ENCODE measurements around the gene SPATA25. TPM values are rescaled to one million over a fixed set of nuclear protein-coding genes. Genes with fewer than 3 reads are reported as not detected.

SPATA25 gene
- polyA plus RNA-seq, 1 donor (not counting 4 experiments of a cell fraction or from before 2014, with no cell fraction given) = not detected

GRCh38 chr20:45921337-45922189, 34.1 kb upstream of the SPATA25 start:
- FAIRE-seq = no peak

GRCh38 chr20:45920462-45921336, 33.3 kb upstream of the SPATA25 start:
- Histone ChIP-seq H3K36me3 (ENCODE audit: control insufficient read depth in 2 of 2, extremely low read depth in 1 of 2, insufficient read depth in 2 of 2, low read length in 2 of 2) (no peaks in the 10 kb centered on the region), H3K9me1 (ENCODE audit: control insufficient read depth, extremely low read depth, insufficient read depth, low read length) (no peaks in the 10 kb centered on the region), H4K20me1 (ENCODE audit: control insufficient read depth, extremely low read depth, insufficient read depth, low read length) (no peaks in the 10 kb centered on the region), H3K4me3 (ENCODE audit: control insufficient read depth in 2 of 3, extremely low read depth in 1 of 3, insufficient read depth in 2 of 3, low read depth in 1 of 3, low read length in 3 of 3) (no peak overlapping the region), H3K79me2 (ENCODE audit: control insufficient read depth, insufficient read depth, low read length) (no peaks in the 10 kb centered on the region), H3K4me2 (ENCODE audit: control insufficient read depth, extremely low read depth, insufficient read depth, low read depth, low read length) (no peak overlapping the region), H3K27ac (ENCODE audit: control insufficient read depth, insufficient read depth, low read length) (no peak overlapping the region), H3K9me3 (ENCODE audit: control insufficient read depth, low read depth, low read length) (no peaks in the 10 kb centered on the region), H2AFZ (ENCODE audit: control insufficient read depth, low read length) (no peak overlapping the region), H3K4me1 (ENCODE audit: control insufficient read depth, extremely low read depth, insufficient read depth, low read length) (no peaks in the 10 kb centered on the region), H3K27me3 (ENCODE audit: control insufficient read depth, extremely low read depth, insufficient read depth, low read length) (peaks cover 2% of the 10 kb centered on the region), H3K9ac (ENCODE audit: control insufficient read depth, extremely low read depth, insufficient read depth, low read length) (no peak overlapping the region)
- TF ChIP-seq EZH2 (IDR thresholded peaks at IDR 0.05; ENCODE audit: low read length) (no peak), CTCF (optimal IDR thresholded peaks at IDR 0.05 in 1 of 3, IDR thresholded peaks at IDR 0.05 in 1 of 3, conservative IDR thresholded peaks at IDR 0.05 in 1 of 3; ENCODE audit: extremely low read depth in 1 of 3, insufficient read depth in 2 of 3, low read length in 3 of 3) (no peak)
- FAIRE-seq (no peak), DNase-seq (ENCODE audit: low read depth, low spot score) (no peak)
- dilution Hi-C loops (cut with MboI; ENCODE audit: extremely low pct_ligation_motif_present, low sequenced_read_pairs) = no loop called here

More at GRCh38 chr20:45921337-45922189, 34.1 kb upstream of the SPATA25 start:
- H3K9me3 ChIP-seq (ENCODE audit: control insufficient read depth, low read depth, low read length) = no peaks in the 10 kb centered on the region
- H3K9ac ChIP-seq (ENCODE audit: control insufficient read depth, extremely low read depth, insufficient read depth, low read length) = no peak overlapping the region
- no peaks in the 10 kb centered on the region for H3K79me2 ChIP-seq (ENCODE audit: control insufficient read depth, insufficient read depth, low read length)
- H2AFZ ChIP-seq (ENCODE audit: control insufficient read depth, low read length) = no peak overlapping the region
- H3K4me1 ChIP-seq (ENCODE audit: control insufficient read depth, extremely low read depth, insufficient read depth, low read length) = no peaks in the 10 kb centered on the region
- no peak for DNase-seq (ENCODE audit: low read depth, low spot score)
- no peak overlapping the region for H3K27ac ChIP-seq (ENCODE audit: control insufficient read depth, insufficient read depth, low read length)
- no peaks in the 10 kb centered on the region for H4K20me1 ChIP-seq (ENCODE audit: control insufficient read depth, extremely low read depth, insufficient read depth, low read length)
- TF ChIP-seq CTCF (optimal IDR thresholded peaks at IDR 0.05 in 1 of 3, IDR thresholded peaks at IDR 0.05 in 1 of 3, conservative IDR thresholded peaks at IDR 0.05 in 1 of 3; ENCODE audit: extremely low read depth in 1 of 3, insufficient read depth in 2 of 3, low read length in 3 of 3) (no peak), EZH2 (IDR thresholded peaks at IDR 0.05; ENCODE audit: low read length) (no peak)
- H3K4me3 ChIP-seq (ENCODE audit: control insufficient read depth in 2 of 3, extremely low read depth in 1 of 3, insufficient read depth in 2 of 3, low read depth in 1 of 3, low read length in 3 of 3) = no peak overlapping the region
- no peak overlapping the region for H3K4me2 ChIP-seq (ENCODE audit: control insufficient read depth, extremely low read depth, insufficient read depth, low read depth, low read length)
- H3K9me1 ChIP-seq (ENCODE audit: control insufficient read depth, extremely low read depth, insufficient read depth, low read length) = no peaks in the 10 kb centered on the region
- H3K36me3 ChIP-seq (ENCODE audit: control insufficient read depth in 2 of 2, extremely low read depth in 1 of 2, insufficient read depth in 2 of 2, low read length in 2 of 2) = no peaks in the 10 kb centered on the region
- peaks cover 2% of the 10 kb centered on the region for H3K27me3 ChIP-seq (ENCODE audit: control insufficient read depth, extremely low read depth, insufficient read depth, low read length)
- dilution Hi-C loops (cut with MboI; ENCODE audit: extremely low pct_ligation_motif_present, low sequenced_read_pairs) = no loop called here
